Tibial artery (tissue), 4 donors: ENCODE data around the gene SPNS1.

Experiments
- DNase-seq, 2 donors: peaks; one replicate each; pipeline ENCODE4 v3.0.0-alpha.2; 2019
- H3K27ac ChIP-seq, 2 donors: fragments of 200-600 bp; sonication (generic) in 1 of 2; 1 replicate in 1 of 2; 2 replicates in 1 of 2; pipeline ENCODE4 v1.5.1; 2018 to 2019; ENCODE audit warnings: mild to moderate bottlenecking in 1 of 2
- H3K27me3 ChIP-seq, 2 donors: fragments of 200-600 bp; sonication (generic) in 1 of 2; one replicate each; pipeline versions ENCODE4 v1.5.1 to v1.6.0; 2016 to 2019
- H3K36me3 ChIP-seq, 3 donors: fragments of 200-600 bp; sonication (generic) in 2 of 3; one replicate each; pipeline ENCODE4 v1.5.1; 2016 to 2019; ENCODE audit warnings: mild to moderate bottlenecking in 2 of 3
- H3K4me1 ChIP-seq, 4 donors: fragments of 200-600 bp; sonication (generic) in 2 of 4; 1 replicate in 3 of 4; 2 replicates in 1 of 4; pipeline ENCODE4 v1.5.1; 2016 to 2019
- H3K4me3 ChIP-seq, 2 donors: fragments of 200-600 bp; sonication (generic) in 1 of 2; 1 replicate in 1 of 2; 2 replicates in 1 of 2; pipeline ENCODE4 v1.5.1; 2018 to 2019; ENCODE audit warnings: mild to moderate bottlenecking in 2 of 2
- H3K9me3 ChIP-seq, 3 donors: fragments of 200-600 bp; sonication (generic) in 1 of 3; one replicate each; pipeline ENCODE4 v1.5.1; 2016 to 2019
- intact Hi-C: fragments of 100-400 bp; cut with DNase I; formaldehyde crosslinking; loops from one replicate; pipeline ENCODE4 v1.15.0; 2023; ENCODE audit warnings: low total_unique reads
- TF ChIP-seq, protein P1 (sequence below), 2 experiments: fragments of 200-600 bp in 1 of 2; fragments of 450-650 bp in 1 of 2; IDR thresholded peaks; one replicate each; pipeline ENCODE4 v1.5.1; 2017 to 2019; ENCODE audit warnings: antibody characterized with exemption in 2 of 2, mild to moderate bottlenecking in 1 of 2, moderate library complexity in 1 of 2

SPNS1 gene

DNA sequence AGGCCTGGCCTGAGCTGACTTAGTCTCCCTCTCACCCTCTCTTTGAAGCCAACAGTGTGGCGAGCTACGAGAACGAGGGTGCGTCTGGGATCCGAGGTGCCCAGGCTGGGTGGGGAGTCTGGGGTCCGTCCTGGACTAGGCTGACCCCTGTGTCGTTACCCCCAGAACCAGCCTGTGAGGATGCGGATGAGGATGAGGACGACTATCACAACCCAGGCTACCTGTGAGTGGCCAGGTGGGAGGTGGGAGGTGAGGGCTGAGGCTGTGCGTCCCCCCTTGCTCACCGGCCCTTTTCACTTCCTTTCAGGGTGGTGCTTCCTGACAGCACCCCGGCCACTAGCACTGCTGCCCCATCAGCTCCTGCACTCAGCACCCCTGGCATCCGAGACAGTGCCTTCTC lies 11.9 kb downstream of the SPNS1 start:
- Histone ChIP-seq H3K9me3 (peaks cover 0 to 7% (median 6%) of the 10 kb centered on the region in 3 donors), H3K4me1 (no peaks in the 10 kb centered on the region), H3K36me3 (peaks cover 43 to 94% (median 72%) of the 10 kb centered on the region in 3 donors), H3K4me3 (no peak overlapping the region), H3K27me3 (no peaks in the 10 kb centered on the region), H3K27ac (no peak overlapping the region)
- no peak for DNase-seq
- TF ChIP-seq, protein P1, sequence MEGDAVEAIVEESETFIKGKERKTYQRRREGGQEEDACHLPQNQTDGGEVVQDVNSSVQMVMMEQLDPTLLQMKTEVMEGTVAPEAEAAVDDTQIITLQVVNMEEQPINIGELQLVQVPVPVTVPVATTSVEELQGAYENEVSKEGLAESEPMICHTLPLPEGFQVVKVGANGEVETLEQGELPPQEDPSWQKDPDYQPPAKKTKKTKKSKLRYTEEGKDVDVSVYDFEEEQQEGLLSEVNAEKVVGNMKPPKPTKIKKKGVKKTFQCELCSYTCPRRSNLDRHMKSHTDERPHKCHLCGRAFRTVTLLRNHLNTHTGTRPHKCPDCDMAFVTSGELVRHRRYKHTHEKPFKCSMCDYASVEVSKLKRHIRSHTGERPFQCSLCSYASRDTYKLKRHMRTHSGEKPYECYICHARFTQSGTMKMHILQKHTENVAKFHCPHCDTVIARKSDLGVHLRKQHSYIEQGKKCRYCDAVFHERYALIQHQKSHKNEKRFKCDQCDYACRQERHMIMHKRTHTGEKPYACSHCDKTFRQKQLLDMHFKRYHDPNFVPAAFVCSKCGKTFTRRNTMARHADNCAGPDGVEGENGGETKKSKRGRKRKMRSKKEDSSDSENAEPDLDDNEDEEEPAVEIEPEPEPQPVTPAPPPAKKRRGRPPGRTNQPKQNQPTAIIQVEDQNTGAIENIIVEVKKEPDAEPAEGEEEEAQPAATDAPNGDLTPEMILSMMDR (IDR thresholded peaks at IDR 0.05), result no peak
- intact Hi-C loops, result no loop called here

DNA sequence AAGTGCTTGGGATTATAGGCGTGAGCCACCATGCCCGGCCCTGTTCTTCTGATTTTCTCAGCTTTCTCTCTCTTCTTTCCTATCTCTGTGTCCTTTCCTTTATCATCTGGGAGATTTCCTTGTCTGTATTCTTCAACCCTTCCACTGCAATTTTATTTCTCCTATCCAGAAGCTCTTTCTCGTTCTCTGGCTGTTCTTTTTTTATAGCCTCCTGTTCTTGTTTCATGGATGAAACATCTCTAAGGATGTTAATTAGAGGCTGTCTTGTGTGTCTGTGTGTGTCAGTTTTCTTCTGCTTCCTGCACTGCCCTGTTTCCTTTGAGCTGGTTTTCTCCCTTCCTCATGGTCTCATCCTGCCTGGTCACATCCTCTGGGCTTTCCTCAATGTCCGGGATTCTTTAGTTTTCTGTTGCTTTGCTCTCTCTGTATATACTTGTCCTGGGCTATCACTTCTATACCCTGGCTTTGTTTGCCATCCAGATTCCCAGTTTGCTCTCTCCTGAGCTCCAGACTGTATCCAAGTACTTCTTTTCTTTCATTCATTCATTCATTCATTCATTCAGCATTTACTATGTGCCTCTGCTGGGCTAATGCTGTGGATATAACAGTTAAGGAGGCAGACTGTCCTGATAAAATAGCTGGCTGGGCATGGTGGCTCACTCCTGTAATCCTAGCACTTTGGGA lies 12.7 kb downstream of the SPNS1 start:
- Histone ChIP-seq H3K36me3 (peaks cover 37 to 85% (median 64%) of the 10 kb centered on the region in 3 donors), H3K27ac (no peak overlapping the region), H3K4me3 (no peak overlapping the region), H3K9me3 (peaks cover 0 to 7% (median 6%) of the 10 kb centered on the region in 3 donors), H3K27me3 (no peaks in the 10 kb centered on the region), H3K4me1 (no peaks in the 10 kb centered on the region)
- TF ChIP-seq, protein P1 (IDR thresholded peaks at IDR 0.05), result no peak
- no peak for DNase-seq
- intact Hi-C loops, result no loop called here

DNA sequence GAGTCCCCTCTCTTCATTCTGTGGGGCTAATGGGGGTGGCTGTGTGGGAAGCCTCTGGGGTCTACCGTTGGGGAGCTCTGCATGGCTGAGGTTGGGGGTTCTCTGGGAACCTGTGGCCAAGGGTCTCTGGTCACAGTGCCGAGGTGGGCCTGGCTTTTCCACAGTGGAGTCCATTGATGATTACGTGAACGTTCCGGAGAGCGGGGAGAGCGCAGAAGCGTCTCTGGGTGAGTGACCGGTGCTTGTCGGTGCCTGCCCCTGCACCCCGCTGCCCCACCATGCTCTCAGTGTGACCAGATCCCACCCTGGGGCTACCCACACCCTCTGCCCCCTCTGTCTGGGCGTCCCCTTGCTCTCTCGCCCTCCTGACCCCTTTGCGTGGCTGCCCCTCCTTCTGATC lies 14.8 kb downstream of the SPNS1 start:
- DNase-seq, result no peak
- H3K27me3 ChIP-seq, result no peaks in the 10 kb centered on the region
- peaks cover 25 to 65% (median 44%) of the 10 kb centered on the region in 3 donors for H3K36me3 ChIP-seq
- TF ChIP-seq, protein P1 (IDR thresholded peaks at IDR 0.05), result no peak
- H3K27ac ChIP-seq, result no peak overlapping the region
- no peaks in the 10 kb centered on the region for H3K4me1 ChIP-seq
- no peak overlapping the region for H3K4me3 ChIP-seq
- H3K9me3 ChIP-seq, result peaks cover 0 to 7% (median 6%) of the 10 kb centered on the region in 3 donors
- intact Hi-C loops, result no loop called here

DNA sequence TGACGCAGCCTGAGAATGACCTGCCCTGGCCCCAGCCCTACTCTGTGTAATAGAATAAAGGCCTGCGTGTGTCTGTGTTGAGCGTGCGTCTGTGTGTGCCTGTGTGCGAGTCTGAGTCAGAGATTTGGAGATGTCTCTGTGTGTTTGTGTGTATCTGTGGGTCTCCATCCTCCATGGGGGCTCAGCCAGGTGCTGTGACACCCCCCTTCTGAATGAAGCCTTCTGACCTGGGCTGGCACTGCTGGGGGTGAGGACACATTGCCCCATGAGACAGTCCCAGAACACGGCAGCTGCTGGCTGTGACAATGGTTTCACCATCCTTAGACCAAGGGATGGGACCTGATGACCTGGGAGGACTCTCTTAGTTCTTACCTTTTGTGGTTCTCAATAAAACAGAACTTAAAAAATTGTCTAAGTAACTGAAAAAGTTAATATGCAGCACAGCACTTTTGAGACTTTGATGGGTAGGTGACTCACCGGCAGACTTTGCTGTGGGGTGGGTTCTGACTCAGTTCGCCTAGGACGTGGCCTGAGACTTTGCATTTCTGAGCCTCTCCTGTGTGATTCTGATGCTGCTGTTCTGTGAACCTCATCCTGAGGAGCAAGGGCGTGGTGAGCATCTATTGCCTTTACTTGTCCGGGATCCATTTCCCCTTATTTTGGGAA lies 15.9 kb downstream of the SPNS1 start:
- Histone ChIP-seq H3K4me1 (no peaks in the 10 kb centered on the region), H3K27ac (no peak overlapping the region), H3K36me3 (peaks cover 25 to 53% (median 33%) of the 10 kb centered on the region in 3 donors), H3K4me3 (no peak overlapping the region), H3K27me3 (peaks cover 0 to 2% of the 10 kb centered on the region in 2 donors), H3K9me3 (peaks cover 0 to 7% (median 6%) of the 10 kb centered on the region in 3 donors)
- TF ChIP-seq, protein P1 (IDR thresholded peaks at IDR 0.05), result no peak
- intact Hi-C loops, result no loop called here
- DNase-seq, result no peak

DNA sequence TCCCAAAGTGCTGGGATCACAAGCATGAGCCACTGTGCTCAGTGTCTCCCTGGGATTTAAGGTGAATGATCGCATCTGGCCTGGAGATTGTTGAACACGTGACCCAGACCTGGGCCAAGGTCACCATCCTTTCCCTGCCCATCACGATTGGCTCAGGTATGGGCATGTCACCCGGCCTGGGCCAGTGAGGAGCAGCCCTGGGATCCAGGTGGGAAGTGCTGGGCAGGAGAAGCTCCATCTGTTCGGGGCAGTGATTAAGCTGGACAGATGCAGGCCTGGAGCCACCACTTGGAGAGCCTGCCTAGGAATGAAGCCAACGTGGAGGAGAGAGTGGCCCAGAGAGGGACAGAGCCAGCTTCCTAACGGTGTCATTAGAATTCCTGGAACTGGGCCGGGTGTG lies 17.1 kb downstream of the SPNS1 start:
- TF ChIP-seq, protein P1 (IDR thresholded peaks at IDR 0.05), result no peak
- peaks cover 0 to 3% of the 10 kb centered on the region in 2 donors for H3K27me3 ChIP-seq
- DNase-seq, result no peak
- H3K4me3 ChIP-seq, result no peak overlapping the region
- intact Hi-C loops, result no loop called here
- no peak overlapping the region for H3K27ac ChIP-seq
- peaks cover 0 to 6% (median 6%) of the 10 kb centered on the region in 3 donors for H3K9me3 ChIP-seq
- no peaks in the 10 kb centered on the region for H3K4me1 ChIP-seq
- peaks cover 18 to 42% (median 22%) of the 10 kb centered on the region in 3 donors for H3K36me3 ChIP-seq
